Stimulated activated naive CD4-positive, alpha-beta T cell (primary cell): Measurements from ENCODE around the gene RAD52.

Source experiments
- DNase-seq, 6 experiments: peaks; one replicate each; lab custom pipeline; 2025; lab: John Stamatoyannopoulos, UW

Gene RAD52

DNA sequence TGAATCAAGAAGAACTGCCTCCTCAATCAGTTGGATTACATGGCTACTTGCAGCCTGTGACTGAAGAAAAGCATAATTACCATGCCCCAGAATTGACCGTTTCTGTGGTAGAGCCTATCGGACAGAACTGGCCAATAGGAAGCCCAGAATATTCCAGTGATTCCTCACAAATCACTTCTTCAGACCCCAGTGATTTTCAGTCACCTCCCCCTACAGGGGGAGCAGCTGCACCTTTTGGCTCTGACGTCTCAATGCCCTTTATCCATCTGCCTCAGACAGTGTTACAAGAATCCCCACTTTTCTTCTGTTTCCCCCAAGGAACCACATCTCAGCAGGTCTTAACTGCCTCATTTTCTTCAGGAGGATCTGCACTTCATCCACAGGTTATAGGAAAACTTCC lies 80.8 kb downstream of the RAD52 start:
- no peak for DNase-seq

DNA sequence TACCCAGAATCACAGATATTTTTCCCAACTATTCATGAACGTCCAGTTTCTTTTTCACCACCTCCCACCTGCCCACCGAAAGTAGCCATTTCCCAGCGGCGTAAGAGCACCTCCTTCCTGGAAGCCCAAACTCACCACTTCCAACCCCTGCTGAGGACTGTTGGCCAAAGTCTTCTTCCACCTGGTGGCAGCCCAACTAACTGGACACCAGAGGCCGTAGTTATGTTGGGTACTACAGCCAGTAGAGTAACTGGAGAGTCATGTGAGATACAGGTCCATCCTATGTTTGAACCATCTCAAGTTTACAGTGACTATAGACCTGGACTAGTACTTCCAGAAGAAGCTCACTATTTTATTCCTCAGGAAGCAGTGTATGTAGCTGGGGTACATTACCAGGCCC lies 81.6 kb downstream of the RAD52 start:
- no peak for DNase-seq

DNA sequence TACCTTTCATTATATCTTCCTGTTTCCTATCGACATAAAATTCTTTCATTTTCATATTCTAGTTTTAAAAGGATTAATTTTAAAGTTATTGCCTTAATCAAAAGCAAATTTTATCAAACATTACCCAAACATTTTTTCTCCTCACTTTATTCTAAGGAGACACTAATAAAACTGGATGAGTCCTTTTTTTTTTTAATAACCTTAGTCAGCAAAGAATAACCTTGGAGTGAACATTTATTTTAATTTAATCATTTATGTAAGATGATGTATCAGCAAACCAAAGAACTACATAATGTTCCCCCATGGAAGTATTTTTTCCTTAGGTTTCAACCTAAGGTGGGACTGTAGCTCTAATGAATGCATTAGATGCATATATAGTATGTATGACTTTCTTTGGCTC lies 83.9 kb downstream of the RAD52 start:
- no peak for DNase-seq

DNA sequence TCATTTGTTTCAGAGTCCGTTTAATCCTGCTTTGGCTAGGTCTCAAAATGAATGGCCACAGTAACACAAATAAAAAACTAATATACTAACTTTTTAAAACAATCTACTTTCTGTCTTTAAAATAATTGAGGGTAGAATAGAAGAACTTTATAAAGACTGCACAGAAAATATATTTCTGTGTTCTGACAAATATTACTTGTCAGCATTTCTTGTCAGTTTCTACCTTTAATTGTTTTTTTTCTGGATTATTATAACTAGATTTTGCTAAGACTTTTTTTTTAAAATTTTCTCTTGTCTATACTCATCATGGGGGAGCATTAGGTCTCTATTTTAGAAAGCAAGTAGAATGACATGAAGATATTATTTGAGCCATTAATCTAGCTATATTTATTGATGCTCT lies 86.2 kb downstream of the RAD52 start:
- no peak for DNase-seq

- DNase-seq: no peak
Observed at GRCh38 chr12:862303-862911, 87.1 kb downstream of the RAD52 start.
